ENCODE measurements around the gene FBXO42.
"Not testable (repeated sequence)": the region's sequence is repeated elsewhere in the genome, so short reads cannot be mapped to it uniquely, and the experiment has no call there.

The FBXO42 gene

GRCh38 chr1:16375521-16376340 is 23.5 kb upstream of the FBXO42 start:
- in situ Hi-C loops (cut with HindIII; ENCODE audit: low pct_ligation_motif_present, low pct_unique_long_range_greater_than_20kb, low sequenced_read_pairs): no loop called here
- no peak for DNase-seq

GRCh38 chr1:16374266-16374665 is 22.0 kb upstream of the FBXO42 start:
- DNase-seq: no peak
- in situ Hi-C loops (cut with HindIII; ENCODE audit: low pct_ligation_motif_present, low pct_unique_long_range_greater_than_20kb, low sequenced_read_pairs): no loop called here

GRCh38 chr1:16372535-16373285 is 20.4 kb upstream of the FBXO42 start:
- DNase-seq: no peak
- in situ Hi-C loops (cut with HindIII; ENCODE audit: low pct_ligation_motif_present, low pct_unique_long_range_greater_than_20kb, low sequenced_read_pairs): no loop called here

- in situ Hi-C loops (cut with HindIII; ENCODE audit: low pct_ligation_motif_present, low pct_unique_long_range_greater_than_20kb, low sequenced_read_pairs): no loop called here
- no peak for DNase-seq
Observed at GRCh38 chr1:16371725-16372124, 19.4 kb upstream of the FBXO42 start.

- DNase-seq: no peak
- in situ Hi-C loops (cut with HindIII; ENCODE audit: low pct_ligation_motif_present, low pct_unique_long_range_greater_than_20kb, low sequenced_read_pairs): no loop called here
Observed at GRCh38 chr1:16369821-16370220, 17.5 kb upstream of the FBXO42 start.

GRCh38 chr1:16367968-16368890 is 15.9 kb upstream of the FBXO42 start:
- in situ Hi-C loops (cut with HindIII; ENCODE audit: low pct_ligation_motif_present, low pct_unique_long_range_greater_than_20kb, low sequenced_read_pairs): no loop called here
- peak; percentile 11 for DNase-seq

- in situ Hi-C loops (cut with HindIII; ENCODE audit: low pct_ligation_motif_present, low pct_unique_long_range_greater_than_20kb, low sequenced_read_pairs): no loop called here
- DNase-seq: peak; percentile 80
Observed at GRCh38 chr1:16367258-16367967, 15.1 kb upstream of the FBXO42 start.

- in situ Hi-C loops (cut with HindIII; ENCODE audit: low pct_ligation_motif_present, low pct_unique_long_range_greater_than_20kb, low sequenced_read_pairs): no loop called here
- DNase-seq: peak; percentile 97
Observed at GRCh38 chr1:16366722-16367257, 14.5 kb upstream of the FBXO42 start, which contains the start of gene SZRD1. TSS of gene SZRD1 (plus strand) at chr1:16367242. CDS start at chr1:16367258, 16 bp downstream.

GRCh38 chr1:16365146-16365498 is 12.8 kb upstream of the FBXO42 start:
- DNase-seq; in situ Hi-C loops (cut with HindIII; ENCODE audit: low pct_ligation_motif_present, low pct_unique_long_range_greater_than_20kb, low sequenced_read_pairs): not testable (repeated sequence)

- no peak for DNase-seq
- in situ Hi-C loops (cut with HindIII; ENCODE audit: low pct_ligation_motif_present, low pct_unique_long_range_greater_than_20kb, low sequenced_read_pairs): no loop called here
Observed at GRCh38 chr1:16356867-16357266, 4.6 kb upstream of the FBXO42 start.

- DNase-seq: no peak
- in situ Hi-C loops (cut with HindIII; ENCODE audit: low pct_ligation_motif_present, low pct_unique_long_range_greater_than_20kb, low sequenced_read_pairs): no loop called here
Observed at GRCh38 chr1:16354619-16355018, 2.3 kb upstream of the FBXO42 start.

GRCh38 chr1:16352842-16353535 is 709 bp upstream of the FBXO42 start:
- in situ Hi-C loops (cut with HindIII; ENCODE audit: low pct_ligation_motif_present, low pct_unique_long_range_greater_than_20kb, low sequenced_read_pairs): no loop called here
- DNase-seq: no peak

- in situ Hi-C loops (cut with HindIII; ENCODE audit: low pct_ligation_motif_present, low pct_unique_long_range_greater_than_20kb, low sequenced_read_pairs): no loop called here
- DNase-seq: peak; percentile 37
Observed at GRCh38 chr1:16351456-16351993, 755 bp downstream of the FBXO42 start.

GRCh38 chr1:16349847-16350406 is 2.4 kb downstream of the FBXO42 start:
- in situ Hi-C loops (cut with HindIII; ENCODE audit: low pct_ligation_motif_present, low pct_unique_long_range_greater_than_20kb, low sequenced_read_pairs): no loop called here
- no peak for DNase-seq

GRCh38 chr1:16348414-16349182 is 3.7 kb downstream of the FBXO42 start:
- DNase-seq: no peak
- in situ Hi-C loops (cut with HindIII; ENCODE audit: low pct_ligation_motif_present, low pct_unique_long_range_greater_than_20kb, low sequenced_read_pairs): no loop called here

- in situ Hi-C loops (cut with HindIII; ENCODE audit: low pct_ligation_motif_present, low pct_unique_long_range_greater_than_20kb, low sequenced_read_pairs); DNase-seq: not testable (repeated sequence)
Observed at GRCh38 chr1:16343276-16343675, 9.0 kb downstream of the FBXO42 start.
